H1 (cell line): ENCODE data around the gene FAM149B1. TPM values are rescaled to one million over a fixed set of nuclear protein-coding genes. Genes with fewer than 3 reads are reported as not detected.

Source experiments
- TCF12 ChIP-seq: IDR thresholded peaks from 2 replicates; pipeline ENCODE4 v1.6.1; 2011; ENCODE audit warnings: low read depth, mild to moderate bottlenecking, low read length
- polyA plus RNA-seq, 7 experiments: library from polyadenylated mRNA; depleted of rRNA in 3 of 7; stranded (reverse) in 5 of 7; unstranded in 2 of 7; fragments of >200 nt in 5 of 7; fragments of 200-250 nt in 2 of 7; gene quantifications; 1 replicate in 5 of 7; 2 replicates in 1 of 7; 4 replicates in 1 of 7; pipeline versions ENCODE4 v1.2.1 to v1.2.3, GENCODE V29; 2011 to 2013; ENCODE audit warnings: missing spikeins in 2 of 7, mixed read lengths in 2 of 7
- total RNA-seq: library from RNA; stranded (reverse); fragmentation: NEBNext Ultra II Directional; extraction: Animal tissue kit (Norgen Biotek cat#: 25700); gene quantifications from 2 replicates; pipeline ENCODE4 v1.2.1, GENCODE V29; 2021

The FAM149B1 gene
- total and polyA plus RNA-seq, 2 of the 8 experiments (the other 6 are each of a cell fraction or from before 2014, with no cell fraction given) = 16.8 to 21.9 TPM

DNA sequence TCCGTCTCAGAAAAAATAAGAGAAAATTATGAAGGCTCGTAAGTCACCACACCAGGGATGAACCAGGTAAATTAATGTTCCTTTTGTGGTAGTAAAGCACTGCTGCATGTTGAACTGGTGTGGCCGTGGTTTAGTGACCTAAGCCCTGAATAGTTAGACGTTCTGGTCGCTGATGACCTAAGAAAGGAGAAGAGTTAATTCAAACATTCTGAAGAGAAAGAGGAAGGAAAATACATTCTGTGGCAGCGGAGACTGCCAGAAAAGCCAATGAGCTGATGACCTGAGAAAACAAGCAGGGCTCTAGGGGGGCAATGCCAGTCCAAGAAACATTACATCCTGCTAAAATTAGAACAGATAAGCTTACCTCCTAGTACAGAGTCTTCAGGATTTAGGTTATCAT is 61.6 kb downstream of the FAM149B1 start (continued):
- no peak for TF ChIP-seq TCF12
